NCI-H748 (cell line): ENCODE data around the gene REXO1.

Experiments
- DNase-seq: peaks from one replicate; lab custom pipeline; 2025; ENCODE audit not compliant: unreplicated experiment; lab: John Stamatoyannopoulos, UW

The REXO1 gene

DNA sequence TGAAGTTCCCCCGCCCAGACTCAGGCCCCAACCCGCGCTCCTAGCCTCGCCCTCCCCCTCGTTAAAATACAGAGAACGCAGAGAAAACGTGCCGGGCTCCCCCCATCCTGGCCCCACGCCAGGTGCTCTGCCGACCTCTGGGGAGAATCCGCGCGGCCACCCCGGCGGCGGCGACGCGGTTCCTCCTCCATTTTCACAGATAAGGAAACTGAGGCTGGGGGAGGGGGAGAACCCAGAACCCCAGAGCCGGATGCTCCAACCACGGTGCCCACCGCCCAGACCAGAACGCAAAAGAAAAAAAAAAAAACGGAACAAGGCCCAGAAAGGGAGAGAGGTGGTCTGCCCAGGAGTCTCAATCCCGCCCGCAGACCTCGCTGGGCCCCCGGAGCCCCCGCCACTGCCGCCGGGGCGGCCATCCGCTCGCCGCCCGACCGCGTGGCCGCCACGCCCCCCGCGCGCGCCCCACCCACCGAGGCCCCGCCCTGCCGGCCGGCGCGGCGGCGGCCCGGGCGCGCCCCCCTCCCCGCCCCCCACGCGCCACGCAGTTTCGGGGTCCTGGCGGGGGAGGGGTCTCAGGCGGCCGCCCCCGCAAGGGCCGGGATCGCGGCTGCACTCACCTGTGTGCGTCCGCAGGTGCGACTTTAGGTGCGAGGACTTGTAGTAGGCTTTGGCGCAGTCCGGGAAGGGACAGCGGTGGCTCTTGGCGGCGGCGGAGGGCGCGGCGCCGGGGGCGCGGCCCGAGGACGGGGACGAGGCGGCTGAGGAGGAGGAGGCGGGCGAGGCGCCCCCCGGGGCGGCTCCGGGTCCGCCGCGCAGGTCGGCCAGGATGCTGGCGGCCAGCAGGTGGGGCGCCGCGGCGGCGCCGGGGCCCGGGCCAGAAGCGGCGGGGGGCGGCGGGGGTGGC is 14.4 kb upstream of the REXO1 start:
- peak; percentile 52 for DNase-seq

DNA sequence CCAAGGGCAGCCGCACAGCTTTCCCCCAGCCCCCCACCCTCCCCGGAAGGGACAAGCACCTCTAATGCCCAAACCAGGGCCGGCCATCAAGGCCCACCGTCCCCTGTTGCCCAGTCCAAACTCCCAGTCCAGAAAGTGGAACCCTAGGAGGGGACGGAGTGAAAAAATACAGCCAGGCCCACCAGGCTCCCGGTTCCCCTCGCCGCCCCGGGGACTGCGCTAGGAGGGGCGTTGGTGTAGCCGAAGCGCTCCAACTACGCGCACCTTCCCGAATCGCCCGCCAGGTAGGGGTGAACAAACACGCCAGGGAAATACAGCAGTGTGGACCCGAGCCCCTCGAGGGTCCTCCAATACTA is 13.8 kb upstream of the REXO1 start:
- peak; percentile 52 for DNase-seq

DNA sequence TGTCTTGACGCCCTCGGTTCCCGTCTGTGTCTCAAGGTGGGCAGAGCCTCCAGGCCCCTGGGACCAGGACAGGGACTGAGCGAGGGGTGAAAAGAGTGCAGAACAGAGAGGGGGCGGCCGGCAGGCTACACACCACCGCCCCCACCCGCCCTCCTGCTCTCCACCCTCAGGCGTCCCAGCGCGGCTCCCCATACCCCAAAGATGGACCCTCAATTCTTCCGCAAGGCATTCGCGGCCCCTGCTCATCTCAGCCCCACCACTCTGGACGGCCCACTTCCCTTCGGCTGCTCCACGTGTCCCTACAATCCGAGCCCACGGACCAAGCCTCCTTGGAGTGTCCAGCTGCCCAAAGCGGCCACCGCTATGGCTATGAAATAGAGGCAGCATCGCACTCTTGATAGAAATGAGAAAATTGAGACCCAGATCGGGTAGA is 13.3 kb upstream of the REXO1 start:
- DNase-seq = peak; percentile 12

DNA sequence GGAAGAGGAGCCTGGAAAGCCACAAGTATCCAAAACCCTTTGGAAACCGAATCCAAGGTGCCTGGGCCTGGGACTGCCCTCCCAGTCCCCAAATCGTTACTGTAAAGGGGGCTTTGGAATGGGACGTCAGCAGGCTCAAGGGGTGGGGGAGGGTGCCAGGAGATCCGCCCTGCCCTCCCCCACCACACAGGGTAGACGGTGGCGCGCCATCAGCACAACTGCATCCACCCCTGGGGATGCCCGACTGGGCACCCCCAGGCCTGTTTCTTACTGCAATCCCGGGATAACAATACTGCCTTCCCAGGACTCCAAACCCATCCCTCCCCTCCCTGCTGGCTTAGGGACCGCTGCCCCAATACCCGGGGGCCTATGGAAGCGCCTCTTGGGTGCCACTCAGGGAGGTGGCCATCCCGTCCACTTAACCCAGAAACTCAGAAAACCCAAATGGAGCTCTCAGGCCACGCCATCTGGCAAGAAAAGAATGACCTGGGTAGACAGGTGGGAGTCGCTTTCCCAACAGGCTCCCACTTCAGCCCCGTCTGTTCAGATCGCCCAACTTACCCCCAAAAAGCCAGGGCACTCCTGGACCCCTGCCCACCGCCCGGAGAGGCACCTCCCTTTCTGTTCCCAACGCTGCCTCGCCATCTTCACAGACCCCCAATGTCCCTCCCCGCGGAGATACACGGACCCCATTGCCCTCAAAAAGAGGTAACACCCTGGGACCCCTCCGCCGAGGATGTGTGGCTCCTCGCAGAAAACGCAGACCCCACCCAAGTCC is 12.7 kb upstream of the REXO1 start:
- DNase-seq = no peak

DNA sequence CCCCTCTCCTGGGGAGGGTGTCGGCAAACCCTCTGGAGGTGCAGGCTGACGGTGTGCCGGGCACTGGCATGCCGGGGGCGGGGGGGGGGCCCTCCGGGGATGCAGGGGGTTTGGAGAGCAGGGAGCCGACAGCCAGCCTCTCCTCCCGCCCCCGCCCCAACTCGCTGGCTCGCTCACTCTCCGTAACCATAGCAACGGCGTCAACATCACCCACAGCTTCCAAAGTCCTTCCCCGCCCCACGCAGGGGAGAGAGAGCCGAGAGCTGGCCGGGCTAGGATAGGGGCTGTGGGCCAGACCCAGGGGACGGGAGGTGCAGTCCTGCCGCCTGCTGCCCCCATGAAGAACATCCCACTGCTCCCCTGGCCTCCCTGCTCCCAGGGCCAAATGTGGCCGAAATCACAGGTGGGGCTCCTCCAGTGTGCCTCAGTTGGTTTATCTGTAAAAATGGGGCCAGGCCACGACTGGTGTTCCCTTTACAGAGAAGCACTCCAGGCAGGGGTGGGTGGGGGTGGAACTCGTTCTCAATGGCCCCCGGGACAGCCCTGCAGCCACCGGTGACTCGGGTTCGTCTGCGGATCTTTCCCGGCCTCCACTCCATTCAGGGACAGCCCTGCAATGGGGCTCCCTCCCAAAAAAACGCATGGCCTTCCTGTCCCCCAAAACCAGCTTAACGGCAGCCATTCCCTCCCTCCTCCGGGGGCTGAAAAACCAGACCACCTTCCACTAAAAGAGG is 11.9 kb upstream of the REXO1 start:
- DNase-seq = peak; percentile 62

DNA sequence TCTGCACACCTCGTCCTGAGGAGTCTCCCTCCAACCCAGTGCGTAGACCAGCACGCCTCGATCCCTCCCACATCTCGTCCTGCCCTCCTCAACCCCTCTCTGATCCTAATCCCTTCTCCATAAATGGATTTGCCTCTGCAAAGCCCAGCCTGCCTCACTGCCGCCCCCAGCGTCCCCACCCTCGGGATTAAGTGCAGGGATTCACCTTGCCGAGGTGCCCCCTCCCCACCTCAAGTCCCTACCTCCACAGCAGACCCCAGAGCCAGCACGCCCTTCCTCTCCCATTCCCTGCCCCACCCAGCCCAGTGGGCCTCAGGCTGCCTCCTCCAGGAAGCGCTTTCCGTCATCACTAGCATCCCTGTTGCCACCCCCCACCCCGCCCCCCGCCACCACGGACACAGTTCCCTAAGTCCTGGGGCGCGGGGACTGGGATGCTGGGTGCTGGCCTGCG is 11.1 kb upstream of the REXO1 start:
- no peak for DNase-seq

DNA sequence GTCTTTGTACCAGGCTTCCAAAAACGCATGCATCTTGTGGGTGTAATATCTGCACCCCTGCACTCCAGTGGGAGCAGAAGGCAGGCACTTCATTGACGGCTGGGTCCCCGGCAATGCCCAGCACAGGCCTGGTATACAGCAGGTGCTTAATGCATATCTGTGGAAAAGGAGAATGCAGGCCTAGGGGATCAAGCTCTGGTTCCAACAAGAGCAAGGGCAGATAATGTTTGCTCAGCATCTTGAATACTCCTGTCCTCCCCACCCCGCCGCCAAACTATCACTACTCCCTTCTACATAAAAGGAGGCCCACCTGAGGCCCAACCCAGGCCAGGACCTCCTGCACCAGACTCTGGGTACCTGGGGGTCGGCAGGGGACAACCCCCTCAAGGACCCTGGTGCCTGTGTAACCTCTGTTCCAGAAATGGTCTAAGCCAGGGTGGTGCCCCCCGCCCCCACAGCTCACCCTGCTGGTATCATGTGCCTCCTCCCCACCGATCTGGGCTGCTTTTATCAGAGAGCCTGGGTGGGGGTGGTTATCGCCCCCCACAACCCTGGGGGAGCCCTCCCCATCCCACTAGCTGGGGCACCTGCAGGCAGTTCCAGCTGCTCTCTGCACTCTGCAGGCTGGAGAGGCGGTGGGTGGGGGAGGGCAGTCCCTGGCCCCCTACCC is 10.3 kb upstream of the REXO1 start:
- no peak for DNase-seq

DNA sequence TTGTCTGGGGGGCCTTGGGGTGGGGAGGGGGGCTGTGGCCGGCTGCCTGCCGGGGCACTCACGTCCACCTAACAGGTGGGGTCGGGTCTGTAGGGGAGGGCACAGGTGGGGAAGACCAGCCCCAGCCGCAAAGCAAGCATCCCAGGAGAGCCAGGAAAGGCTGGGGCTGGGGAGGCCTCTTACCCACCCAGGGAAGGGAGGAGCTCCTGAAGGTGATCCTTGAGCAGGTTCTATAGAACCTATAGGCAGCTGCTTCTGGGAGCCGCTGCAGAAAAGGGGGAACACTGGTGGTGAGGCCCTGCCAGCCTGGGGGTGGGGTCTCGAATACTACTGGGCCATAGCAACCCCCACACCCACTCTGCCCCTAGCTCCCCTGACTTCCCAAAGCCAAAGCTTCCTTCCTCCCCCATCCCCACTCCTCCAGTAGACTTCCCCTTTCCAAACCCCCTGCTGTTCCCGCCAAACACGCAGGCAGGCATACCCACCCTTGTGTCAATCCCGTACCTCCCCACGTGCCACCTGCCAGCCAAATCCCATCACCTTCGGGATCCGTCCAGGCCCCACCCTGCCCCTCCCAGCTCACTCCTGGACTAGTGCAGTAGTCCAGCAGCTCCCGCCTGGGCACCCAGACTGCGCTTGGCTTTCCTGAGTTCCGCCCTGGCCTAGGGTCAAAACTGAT is 9.5 kb upstream of the REXO1 start:
- no peak for DNase-seq

DNA sequence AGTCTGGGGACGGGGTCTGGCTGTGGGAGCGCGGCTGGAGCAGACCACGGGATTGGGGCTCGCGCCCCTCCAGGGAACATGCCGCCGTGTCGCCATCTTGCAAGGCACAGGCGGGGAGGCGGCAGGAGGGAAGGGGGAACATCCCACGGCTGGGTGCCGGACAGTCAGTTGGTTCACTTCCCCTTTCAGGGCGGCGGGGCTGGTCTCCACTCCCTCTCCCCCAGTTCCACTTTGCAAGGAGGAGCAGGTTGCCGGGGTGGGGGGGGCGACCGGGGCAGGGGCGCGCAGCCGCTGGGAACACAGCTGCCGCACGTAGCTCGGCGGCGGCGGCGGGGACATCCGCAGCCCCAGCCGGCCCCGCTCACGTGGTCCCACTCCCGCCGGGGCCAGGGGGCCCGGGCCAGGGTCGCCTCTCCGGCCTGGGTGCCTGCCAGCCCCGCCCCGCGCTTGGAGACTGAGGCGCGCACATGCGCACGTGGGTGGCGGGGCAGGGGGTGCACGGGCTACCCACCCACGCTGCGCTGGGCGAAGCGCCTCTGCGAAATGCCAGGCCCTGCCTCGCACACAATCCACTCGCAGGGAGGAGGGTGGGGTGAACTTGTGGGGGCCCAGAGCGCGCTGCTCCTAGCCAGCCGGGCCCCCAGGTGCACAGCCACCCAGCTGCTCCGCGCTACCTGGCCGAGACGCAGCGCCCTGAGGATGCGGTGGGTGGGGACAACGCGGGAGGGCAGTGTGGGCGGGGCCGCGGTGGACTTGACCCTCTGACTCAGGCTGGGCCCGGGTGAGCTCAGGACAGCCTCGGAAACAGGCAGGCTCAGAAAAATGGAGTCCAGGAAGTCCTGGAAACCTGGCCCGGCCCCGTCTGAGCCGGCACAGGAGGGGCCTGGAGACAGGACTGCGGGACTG is 8.7 kb upstream of the REXO1 start:
- DNase-seq = no peak

DNA sequence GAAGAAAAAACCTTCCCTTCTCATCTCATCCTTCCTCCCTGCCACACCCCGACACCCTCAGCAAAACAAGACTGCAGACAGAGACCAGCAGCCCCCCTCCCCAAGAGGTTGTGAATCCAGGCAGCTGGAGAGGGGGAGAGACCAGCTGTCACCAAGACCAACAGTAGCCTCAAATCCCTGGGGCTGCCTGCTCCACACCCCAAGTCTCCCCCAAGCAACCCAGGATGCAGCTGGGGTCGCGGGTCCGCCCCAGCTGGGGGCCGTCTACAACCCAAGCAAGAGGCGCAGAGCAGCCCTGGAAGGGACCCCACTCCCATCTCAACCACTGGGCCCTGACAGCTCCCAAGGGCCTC is 8.0 kb upstream of the REXO1 start:
- DNase-seq = no peak

DNA sequence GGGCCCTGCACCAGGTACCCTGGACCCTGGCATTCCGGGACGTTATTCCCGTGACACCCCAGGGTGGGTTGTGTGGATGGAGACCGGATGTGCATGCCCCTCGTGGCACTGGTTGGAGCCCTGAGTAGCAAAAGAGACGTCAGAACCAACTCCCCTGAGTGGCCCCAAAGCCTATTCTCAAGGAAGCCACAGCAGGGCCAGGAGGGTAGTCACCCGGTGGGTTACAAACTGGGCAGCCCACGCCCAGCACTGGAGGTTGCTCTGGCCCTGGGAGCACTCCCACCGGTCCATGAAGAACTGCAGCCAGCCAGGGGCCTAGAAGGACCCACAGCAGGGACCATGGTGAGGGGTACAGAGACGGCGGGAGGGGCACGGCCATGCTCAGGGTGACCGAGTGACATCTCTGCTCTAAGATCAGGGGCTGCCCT is 7.6 kb upstream of the REXO1 start:
- no peak for DNase-seq

DNA sequence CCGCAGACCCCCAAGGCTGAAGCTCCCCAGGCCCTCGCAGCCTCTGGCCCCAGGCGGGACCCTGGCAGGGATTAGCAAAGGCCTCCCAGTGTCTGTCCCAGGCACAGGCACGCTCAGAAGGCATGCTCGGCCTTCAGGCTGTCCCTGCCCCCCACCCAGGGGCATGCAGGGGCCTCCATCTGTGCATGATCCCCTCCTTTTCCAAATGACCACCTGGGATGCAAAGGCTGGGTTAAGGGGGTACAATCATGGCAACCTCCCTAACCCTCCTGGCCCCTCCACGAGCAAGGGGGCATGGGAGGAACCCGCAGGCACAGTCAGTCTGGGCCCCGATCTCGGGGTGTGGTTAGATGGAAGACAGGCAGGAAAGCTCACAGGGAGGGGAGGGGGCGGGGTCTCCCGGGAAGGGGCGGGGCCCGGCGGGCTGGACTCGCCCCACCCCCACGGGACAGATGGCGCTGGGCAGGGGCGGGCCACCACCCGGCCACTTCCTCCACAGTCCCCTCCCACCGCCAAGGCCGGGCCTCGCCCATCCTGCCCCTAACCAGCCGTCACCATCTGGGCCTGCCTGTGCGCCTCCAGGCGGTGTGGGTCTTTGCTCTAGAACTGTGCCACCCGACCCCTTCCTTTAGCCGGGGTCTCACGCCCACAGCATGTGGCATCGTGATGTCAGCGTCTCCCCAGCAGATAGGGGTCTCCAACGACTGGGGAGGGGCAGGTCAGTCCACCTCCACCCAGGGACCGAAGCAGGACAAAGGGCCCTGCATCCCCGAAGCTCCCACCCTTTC is 7.0 kb upstream of the REXO1 start:
- peak; percentile 54 for DNase-seq

DNA sequence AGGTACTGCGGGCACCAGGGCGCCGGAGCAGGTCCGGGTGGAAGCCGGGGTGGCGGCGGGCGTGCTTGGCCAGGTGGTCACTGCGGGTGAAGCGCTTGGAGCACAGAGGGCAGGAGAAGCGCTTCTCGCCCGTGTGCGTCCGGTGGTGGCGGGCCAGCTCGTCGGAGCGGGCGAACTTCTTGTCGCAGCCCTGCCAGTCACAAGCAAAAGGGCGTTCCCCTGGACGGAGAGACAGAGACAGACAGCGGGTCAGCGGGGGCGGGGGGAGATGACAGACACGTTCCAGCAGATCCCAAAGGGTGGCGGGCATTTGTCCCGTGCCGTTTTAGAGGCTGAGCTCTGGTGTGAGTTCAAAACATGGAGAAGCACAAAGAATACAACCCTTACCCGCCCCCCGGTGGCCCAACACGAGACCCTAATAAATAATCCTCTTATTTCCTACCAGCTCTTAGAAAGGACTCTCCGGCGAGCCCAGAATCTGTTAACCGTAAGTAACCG is 6.3 kb upstream of the REXO1 start:
- DNase-seq = no peak

DNA sequence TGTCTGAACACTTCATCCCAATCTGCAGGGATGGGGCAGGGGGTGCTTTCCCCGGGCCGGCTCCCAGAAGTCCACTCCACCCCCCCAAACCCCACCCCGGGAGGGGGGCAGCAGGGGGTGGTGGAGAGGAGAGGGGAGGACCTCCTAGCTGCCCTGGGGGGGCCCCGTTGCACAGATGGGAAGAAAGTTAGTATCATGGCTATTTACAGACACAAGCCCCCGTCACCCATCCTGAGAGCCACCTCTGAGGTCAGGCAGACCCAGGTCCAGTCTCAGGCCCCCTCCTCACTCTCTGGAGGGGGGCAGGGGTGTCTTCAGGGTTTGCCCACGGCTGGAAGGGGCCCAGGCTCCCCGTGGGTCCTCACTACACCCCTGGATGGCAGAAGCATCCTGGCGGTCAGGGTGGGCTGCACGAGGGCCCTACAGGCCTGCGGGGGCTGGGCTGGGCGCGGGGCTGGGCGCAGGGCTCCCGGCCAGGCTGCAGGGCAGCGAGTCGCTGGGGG is 5.8 kb upstream of the REXO1 start:
- DNase-seq = no peak

DNA sequence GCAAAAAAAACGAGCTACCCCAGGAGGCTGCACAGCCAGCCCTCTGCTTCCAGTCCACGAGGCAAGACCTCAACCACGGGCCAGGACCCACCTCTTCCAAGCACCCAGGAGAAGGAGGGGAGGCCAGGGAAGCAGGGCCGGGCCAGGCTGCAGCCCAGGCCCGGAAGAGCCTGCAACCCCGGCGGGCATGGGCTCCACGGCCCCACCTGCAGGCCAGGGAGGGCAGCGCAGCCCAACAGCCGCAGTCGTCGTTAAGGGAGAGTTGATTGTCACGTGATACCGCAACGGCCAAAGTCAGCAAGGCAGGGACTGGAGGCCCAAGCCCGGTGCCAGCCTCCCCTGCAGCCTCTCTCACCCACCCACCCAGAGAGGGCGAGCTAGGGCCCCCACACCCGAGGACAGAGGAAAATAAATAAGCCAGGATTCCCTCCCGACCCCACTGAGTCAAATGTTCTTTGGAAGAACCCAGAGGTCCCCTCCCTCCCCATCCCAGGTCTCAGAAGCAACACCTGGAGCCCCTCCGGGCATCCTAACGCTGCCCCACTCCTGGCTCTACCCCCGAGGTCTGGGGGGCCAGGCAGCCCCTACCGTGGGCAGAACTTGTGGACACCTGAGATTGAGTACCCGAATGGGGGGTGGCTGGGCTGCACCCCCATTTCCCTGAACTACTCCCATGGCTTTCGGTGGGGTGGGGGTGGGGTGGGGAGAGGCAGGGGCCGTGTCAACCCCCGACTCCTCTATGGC is 5.2 kb upstream of the REXO1 start:
- peak; percentile 52 for DNase-seq

DNA sequence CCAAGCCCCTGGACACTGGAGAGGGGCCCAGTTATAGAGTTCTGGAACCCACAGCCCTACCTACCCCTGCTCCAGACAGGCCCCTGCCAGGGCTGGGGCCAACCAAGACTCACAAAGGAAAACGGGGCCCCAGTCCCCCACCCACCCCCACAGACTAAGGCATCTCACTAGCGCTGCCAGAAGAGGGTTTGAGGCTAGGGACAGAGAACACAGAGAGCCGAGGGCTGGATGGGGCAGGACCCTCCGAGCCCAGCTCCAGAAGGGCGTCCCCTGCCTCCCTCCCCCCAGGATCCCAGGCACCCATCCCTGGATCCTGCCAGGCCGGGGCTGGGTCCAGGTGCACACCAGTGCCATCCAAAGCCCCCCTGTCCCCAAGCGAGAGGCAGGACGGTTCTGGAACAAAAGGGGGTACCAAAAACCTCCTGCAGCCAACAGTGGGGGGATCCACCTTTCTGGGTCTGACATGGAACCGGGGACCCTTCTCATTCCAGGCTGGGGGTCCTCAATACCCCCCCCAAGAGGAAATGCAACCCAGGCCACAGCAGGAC is 4.4 kb upstream of the REXO1 start:
- no peak for DNase-seq
